B cell (primary cell): ENCODE data around the gene METTL17. TPM values are rescaled to one million over a fixed set of nuclear protein-coding genes. Genes with fewer than 3 reads are reported as not detected.
"Not testable (repeated sequence)": the region's sequence is repeated elsewhere in the genome, so short reads cannot be mapped to it uniquely, and the experiment has no call there.

Experiments used
- ATAC-seq: fragments of 200-7000 bp; cut with Tn5 transposase; one replicate; pipeline ENCODE4 v1.10.0; 2021; ENCODE audit warnings: low read depth, mild to moderate bottlenecking, moderate number of reproducible peaks, moderate library complexity
- CTCF ChIA-PET: fragments of 350-600 bp; sonication (Branson Sonifier 250); formaldehyde crosslinking; loops from one replicate; lab custom pipeline; 2021; ENCODE audit warnings: antibody characterized with exemption, inconsistent platforms; lab: Charles Lee
- POLR2A ChIA-PET: fragments of 350-600 bp; sonication (Branson Sonifier 250); formaldehyde crosslinking; loops from one replicate; lab custom pipeline; 2021; ENCODE audit warnings: antibody characterized with exemption; lab: Charles Lee
- DNase-seq: peaks from one replicate; pipeline ENCODE4 v3.0.0; 2013
- H2AFZ ChIP-seq: 2 replicates; pipeline ENCODE4 v1.6.1; 2012; ENCODE audit warnings: mild to moderate bottlenecking, low read depth, low read length; ENCODE audit not compliant: insufficient read depth, poor library complexity, severe bottlenecking
- H3K27ac ChIP-seq, 2 donors: 1 replicate in 1 of 2; 2 replicates in 1 of 2; pipeline ENCODE4 v1.5.1; 2012 to 2013; ENCODE audit warnings: low read length in 2 of 2, mild to moderate bottlenecking in 2 of 2, moderate library complexity in 1 of 2
- H3K27me3 ChIP-seq, 4 experiments: fragments of 200-600 bp in 1 of 4; sonication (generic) in 1 of 4; replicated peaks in 1 of 4; 1 replicate in 2 of 4; 2 replicates in 2 of 4; pipeline versions ENCODE4 v1.6.1 to v1.7.0; 2013 to 2016; ENCODE audit warnings: low read length in 3 of 4, mild to moderate bottlenecking in 2 of 4, mixed read lengths in 1 of 4, moderate library complexity in 1 of 4; ENCODE audit not compliant: insufficient read depth in 4 of 4, control insufficient read depth in 3 of 4; ENCODE audit errors: control extremely low read depth in 1 of 4
- H3K36me3 ChIP-seq, 2 experiments: replicated peaks in 1 of 2; 1 replicate in 1 of 2; 2 replicates in 1 of 2; pipeline versions ENCODE4 v1.6.1 to v1.7.1; 2013; ENCODE audit warnings: low read length in 1 of 2; ENCODE audit not compliant: insufficient read depth in 2 of 2, control insufficient read depth in 1 of 2; ENCODE audit errors: control extremely low read depth in 1 of 2, extremely low read depth in 1 of 2
- H3K4me1 ChIP-seq, 2 donors: fragments of 200-600 bp in 1 of 2; sonication (generic) in 1 of 2; 1 replicate in 1 of 2; 2 replicates in 1 of 2; pipeline versions ENCODE4 v1.5.1 to v1.6.1; 2013 to 2017; ENCODE audit warnings: low read length in 2 of 2; ENCODE audit not compliant: control insufficient read depth in 2 of 2, insufficient read depth in 2 of 2
- H3K4me2 ChIP-seq: replicated peaks from 2 replicates; pipeline ENCODE3; 2012; ENCODE audit warnings: mild to moderate bottlenecking, low read depth, low read length; ENCODE audit not compliant: poor library complexity, severe bottlenecking
- H3K4me3 ChIP-seq, 5 experiments: fragments of 200-600 bp in 1 of 5; sonication (generic) in 1 of 5; 1 replicate in 3 of 5; 2 replicates in 2 of 5; pipeline versions ENCODE4 v1.5.1 to v1.7.0; 2011 to 2016; ENCODE audit warnings: low read length in 4 of 5, mild to moderate bottlenecking in 4 of 5, low read depth in 2 of 5, control low read depth in 1 of 5, moderate library complexity in 1 of 5; ENCODE audit not compliant: insufficient read depth in 1 of 5; ENCODE audit errors: control extremely low read depth in 1 of 5, extremely low read depth in 1 of 5
- H3K79me2 ChIP-seq: fragments of 200-600 bp; sonication (generic); one replicate; pipeline ENCODE4 v1.6.0; 2016; ENCODE audit warnings: low read length; ENCODE audit not compliant: control insufficient read depth, insufficient read depth
- H3K9ac ChIP-seq: fragments of 200-600 bp; sonication (generic); 2 replicates; pipeline ENCODE4 v1.6.1; 2017; ENCODE audit warnings: mild to moderate bottlenecking, low read length, moderate library complexity
- H3K9me3 ChIP-seq, 3 donors: one replicate each; pipeline versions ENCODE4 v1.6.1 to v1.7.1; 2013; ENCODE audit warnings: low read length in 2 of 3; ENCODE audit not compliant: control insufficient read depth in 2 of 3, insufficient read depth in 1 of 3; ENCODE audit errors: control extremely low read depth in 1 of 3
- H4K20me1 ChIP-seq: 2 replicates; pipeline ENCODE4 v1.6.0; 2012; ENCODE audit warnings: mild to moderate bottlenecking, low read length; ENCODE audit not compliant: insufficient read depth, control insufficient read depth, poor library complexity, severe bottlenecking
- H3K27ac Mint-ChIP-seq: one replicate; pipeline ENCODE4 v1.8.0; 2021; ENCODE audit warnings: mixed read lengths
- H3K27me3 Mint-ChIP-seq: one replicate; pipeline ENCODE4 v1.8.0; 2021; ENCODE audit warnings: mixed read lengths
- H3K4me1 Mint-ChIP-seq: one replicate; pipeline ENCODE4 v1.8.0; 2021; ENCODE audit warnings: mixed read lengths
- H3K4me3 Mint-ChIP-seq: one replicate; pipeline ENCODE4 v1.8.0; 2021; ENCODE audit warnings: mixed read lengths
- H3K9me3 Mint-ChIP-seq: one replicate; pipeline ENCODE4 v1.8.0; 2022; ENCODE audit warnings: mixed read lengths; ENCODE audit not compliant: insufficient read depth
- EZH2 ChIP-seq: IDR thresholded peaks from 2 replicates; pipeline ENCODE4 v1.6.1; 2012; ENCODE audit warnings: borderline replicate concordance, low read depth, mild to moderate bottlenecking, moderate library complexity, low read length; ENCODE audit not compliant: insufficient read depth, poor library complexity, severe bottlenecking
- WGBS: methylation state at CpG from one replicate; pipeline ENCODE4 v1.1.5; 2013; ENCODE audit warnings: missing lambda C conversion rate; ENCODE audit not compliant: insufficient coverage; 5-methylcytosine and 5-hydroxymethylcytosine counted together
- intact Hi-C: fragments of 100-400 bp; cut with micrococcal nuclease; formaldehyde crosslinking; loops from one replicate; pipeline ENCODE4 v1.10.0; 2022
- polyA plus RNA-seq: library from polyadenylated mRNA; depleted of rRNA; stranded (reverse); fragments of >200 nt; gene quantifications from 2 replicates; pipeline ENCODE4 v1.2.3, GENCODE V29; 2012
- total RNA-seq, 2 donors: library from RNA; stranded (reverse); fragments of 120-200 nt in 1 of 2; gene quantifications; 1 replicate in 1 of 2; 2 replicates in 1 of 2; pipeline versions ENCODE4 v1.2.3 to v1.2.4, GENCODE V29; 2013 to 2022
- TF ChIP-seq, protein P1 (sequence below): fragments of 200-600 bp; IDR thresholded peaks from one replicate; pipeline ENCODE4 v1.8.0; 2022; ENCODE audit warnings: antibody characterized with exemption, mild to moderate bottlenecking

The METTL17 gene
- total and polyA plus RNA-seq, 2 donors (not counting 1 experiment from before 2014, with no cell fraction given) = 116 to 201 TPM

DNA sequence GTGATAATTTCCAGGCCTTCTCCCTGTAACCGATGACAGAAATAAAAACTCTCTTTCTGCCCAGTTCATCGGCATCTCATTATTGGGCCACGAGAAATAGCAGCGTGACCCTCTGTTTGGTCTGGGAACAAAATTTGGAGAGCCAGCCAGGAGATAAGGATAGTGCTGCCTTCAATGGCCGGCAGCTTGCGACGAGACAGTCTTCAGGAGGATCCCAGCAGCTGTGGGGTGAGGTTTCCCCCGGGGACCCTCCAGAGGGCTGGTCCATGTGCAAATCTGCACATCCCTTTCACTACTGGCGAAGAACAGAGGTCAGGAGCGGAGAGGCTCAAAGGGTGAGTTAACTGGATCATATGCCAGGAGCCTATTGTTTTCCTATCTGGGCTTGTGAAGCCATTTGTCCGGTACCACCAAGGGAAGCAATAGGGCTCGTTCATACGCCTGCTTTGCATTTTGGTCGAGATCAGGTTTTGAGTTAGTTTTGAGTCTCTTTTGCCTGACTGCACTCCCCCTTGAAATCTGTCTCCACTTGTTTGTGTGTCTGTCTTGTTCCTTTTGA, 14.1 kb downstream of the METTL17 start:
- Histone ChIP-seq H3K4me3 (no peak overlapping the region), H3K27ac (no peak overlapping the region), H3K36me3 (no peaks in the 10 kb centered on the region), H3K4me1 (no peaks in the 10 kb centered on the region), H3K27me3 (no peaks in the 10 kb centered on the region), H3K4me2 (no peak overlapping the region), H2AFZ (no peak overlapping the region), H3K9ac (no peak overlapping the region), H3K9me3 (no peaks in the 10 kb centered on the region), H3K79me2 (no peaks in the 10 kb centered on the region), H4K20me1 (no peaks in the 10 kb centered on the region)
- intact Hi-C loops = no loop called here
- no peak overlapping the region for H3K4me3 Mint-ChIP-seq
- H3K27ac Mint-ChIP-seq = no peak overlapping the region
- no peaks in the 10 kb centered on the region for H3K9me3 Mint-ChIP-seq
- WGBS = 91% methylated on average over 12 of the region's 14 CpGs
- H3K27me3 Mint-ChIP-seq = no peaks in the 10 kb centered on the region
- H3K4me1 Mint-ChIP-seq = no peaks in the 10 kb centered on the region
- no peak for ATAC-seq
- TF ChIP-seq EZH2 = no peak
- TF ChIP-seq, protein P1, sequence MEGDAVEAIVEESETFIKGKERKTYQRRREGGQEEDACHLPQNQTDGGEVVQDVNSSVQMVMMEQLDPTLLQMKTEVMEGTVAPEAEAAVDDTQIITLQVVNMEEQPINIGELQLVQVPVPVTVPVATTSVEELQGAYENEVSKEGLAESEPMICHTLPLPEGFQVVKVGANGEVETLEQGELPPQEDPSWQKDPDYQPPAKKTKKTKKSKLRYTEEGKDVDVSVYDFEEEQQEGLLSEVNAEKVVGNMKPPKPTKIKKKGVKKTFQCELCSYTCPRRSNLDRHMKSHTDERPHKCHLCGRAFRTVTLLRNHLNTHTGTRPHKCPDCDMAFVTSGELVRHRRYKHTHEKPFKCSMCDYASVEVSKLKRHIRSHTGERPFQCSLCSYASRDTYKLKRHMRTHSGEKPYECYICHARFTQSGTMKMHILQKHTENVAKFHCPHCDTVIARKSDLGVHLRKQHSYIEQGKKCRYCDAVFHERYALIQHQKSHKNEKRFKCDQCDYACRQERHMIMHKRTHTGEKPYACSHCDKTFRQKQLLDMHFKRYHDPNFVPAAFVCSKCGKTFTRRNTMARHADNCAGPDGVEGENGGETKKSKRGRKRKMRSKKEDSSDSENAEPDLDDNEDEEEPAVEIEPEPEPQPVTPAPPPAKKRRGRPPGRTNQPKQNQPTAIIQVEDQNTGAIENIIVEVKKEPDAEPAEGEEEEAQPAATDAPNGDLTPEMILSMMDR = no peak
- POLR2A ChIA-PET = no interaction called here
- no peak for DNase-seq
- CTCF ChIA-PET = interaction anchor here (1.4 to 5.1 kb wide), 4 partner anchors 11 to 105 kb away, joined by 3 to 44 read pairs (median 4); no protein-coding TSS in a partner anchor

DNA sequence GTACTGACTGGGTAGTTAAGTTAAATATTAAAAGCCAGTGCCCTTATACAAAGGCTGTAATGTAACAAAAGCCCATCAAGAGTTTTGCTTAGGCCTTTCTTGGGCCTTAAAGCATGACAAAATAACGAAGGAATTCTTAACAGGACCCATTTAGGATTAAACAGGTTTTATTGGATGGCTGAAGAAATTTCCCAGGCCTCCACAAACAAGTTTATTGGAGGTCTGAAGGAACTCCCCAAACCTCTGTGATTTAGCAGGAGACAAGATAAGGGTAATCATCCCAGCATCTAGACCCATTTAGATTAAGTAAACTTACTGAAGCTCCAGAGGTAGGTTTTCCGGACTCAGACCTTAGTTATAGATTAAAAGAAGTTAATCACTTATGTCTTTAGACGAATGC, 19.9 kb downstream of the METTL17 start:
- H3K4me3 Mint-ChIP-seq, H3K9me3 ChIP-seq, DNase-seq, H3K9ac ChIP-seq, H2AFZ ChIP-seq, ATAC-seq, H3K79me2 ChIP-seq, H3K4me1 ChIP-seq, H3K9me3 Mint-ChIP-seq, H3K4me2 ChIP-seq, H3K4me1 Mint-ChIP-seq, H3K27ac Mint-ChIP-seq, POLR2A ChIA-PET, H3K36me3 ChIP-seq, H3K4me3 ChIP-seq, H3K27ac ChIP-seq, H4K20me1 ChIP-seq: not testable (repeated sequence)
- peaks cover 0 to 11% (median 2%) of the 10 kb centered on the region in 4 experiments for H3K27me3 ChIP-seq
- intact Hi-C loops = loop anchor here (5.0 kb wide), 1 partner anchor 548 kb away; no protein-coding TSS in a partner anchor
- WGBS = no CpG with 5 or more reads among the region's 3 CpGs
- CTCF ChIA-PET = interaction anchor here (10.8 to 15.1 kb wide), 2 partner anchors 32 to 96 kb away, joined by 305 to 348 read pairs; partner anchors contain the start of genes RNASE7 and TMEM253
- H3K27me3 Mint-ChIP-seq = peaks cover 22% of the 10 kb centered on the region
